SJSA1 (cell line): ENCODE measurements around the gene CDH10. TPM values are rescaled to one million over a fixed set of nuclear protein-coding genes. Genes with fewer than 3 reads are reported as not detected.

Experiments used
- DNase-seq, 2 experiments: peaks; one replicate each; pipeline ENCODE4 v3.0.0-alpha.2; 2015 to 2020; ENCODE audit warnings: low spot score in 2 of 2, low read depth in 1 of 2
- H3K27ac ChIP-seq: fragments of 250-450 bp; sonication (Bioruptor Pico); 2 replicates; pipeline ENCODE4 v1.5.1; 2020; ENCODE audit warnings: mild to moderate bottlenecking, moderate library complexity
- H3K27me3 ChIP-seq: fragments of 250-450 bp; sonication (Bioruptor Pico); replicated peaks from 2 replicates; pipeline ENCODE4 v1.5.1; 2020; ENCODE audit warnings: mild to moderate bottlenecking, moderate library complexity
- H3K36me3 ChIP-seq: fragments of 250-450 bp; sonication (Bioruptor Pico); 2 replicates; pipeline ENCODE4 v1.5.1; 2020; ENCODE audit warnings: mild to moderate bottlenecking
- H3K4me1 ChIP-seq: fragments of 250-450 bp; sonication (Bioruptor Pico); replicated peaks from 2 replicates; pipeline ENCODE4 v1.6.1; 2021; ENCODE audit warnings: mild to moderate bottlenecking
- H3K4me3 ChIP-seq: fragments of 250-450 bp; sonication (Bioruptor Pico); 2 replicates; pipeline ENCODE4 v1.5.1; 2020; ENCODE audit warnings: mild to moderate bottlenecking
- H3K9me3 ChIP-seq: fragments of 250-450 bp; sonication (Bioruptor Pico); replicated peaks from 2 replicates; pipeline ENCODE4 v1.5.1; 2020; ENCODE audit warnings: mild to moderate bottlenecking
- total RNA-seq: library from RNA; depleted of rRNA; stranded (reverse); fragments of >200 nt; shearing (Covaris generic); gene quantifications from 2 replicates; pipeline ENCODE4 v1.2.3, GENCODE V29; 2014

Gene CDH10
- total RNA-seq, 1 experiment from 2014 or later = not detected

- DNase-seq = no peak
Observed at GRCh38 chr5:24571302-24571701, 73.5 kb downstream of the CDH10 start.

GRCh38 chr5:24566933-24567332, 77.8 kb downstream of the CDH10 start:
- Histone ChIP-seq H3K36me3 (no peaks in the 10 kb centered on the region), H3K27ac (no peak overlapping the region), H3K9me3 (no peaks in the 10 kb centered on the region), H3K27me3 (no peaks in the 10 kb centered on the region), H3K4me3 (no peak overlapping the region), H3K4me1 (no peaks in the 10 kb centered on the region)
- no peak for DNase-seq

More at GRCh38 chr5:24571302-24571701, 73.5 kb downstream of the CDH10 start:
- H3K27ac ChIP-seq = no peak overlapping the region
- no peaks in the 10 kb centered on the region for H3K27me3 ChIP-seq
- no peak overlapping the region for H3K4me3 ChIP-seq
- no peaks in the 10 kb centered on the region for H3K4me1 ChIP-seq
- no peaks in the 10 kb centered on the region for H3K36me3 ChIP-seq
- no peaks in the 10 kb centered on the region for H3K9me3 ChIP-seq

GRCh38 chr5:24555229-24555628, 89.5 kb downstream of the CDH10 start:
- DNase-seq = no peak
- Histone ChIP-seq H3K9me3 (no peaks in the 10 kb centered on the region), H3K36me3 (no peaks in the 10 kb centered on the region), H3K27ac (no peak overlapping the region), H3K4me1 (no peaks in the 10 kb centered on the region), H3K27me3 (no peaks in the 10 kb centered on the region), H3K4me3 (no peak overlapping the region)

GRCh38 chr5:24547132-24547531, 97.6 kb downstream of the CDH10 start:
- Histone ChIP-seq H3K4me1 (no peaks in the 10 kb centered on the region), H3K4me3 (no peak overlapping the region), H3K27me3 (no peaks in the 10 kb centered on the region), H3K27ac (no peak overlapping the region), H3K36me3 (no peaks in the 10 kb centered on the region), H3K9me3 (no peaks in the 10 kb centered on the region)
- no peak for DNase-seq

GRCh38 chr5:24539613-24540012, 105.2 kb downstream of the CDH10 start:
- H3K4me3 ChIP-seq = no peak overlapping the region
- H3K9me3 ChIP-seq = no peaks in the 10 kb centered on the region
- H3K27me3 ChIP-seq = no peaks in the 10 kb centered on the region
- H3K27ac ChIP-seq = no peak overlapping the region
- DNase-seq = no peak
- no peaks in the 10 kb centered on the region for H3K36me3 ChIP-seq
- H3K4me1 ChIP-seq = no peaks in the 10 kb centered on the region

GRCh38 chr5:24538346-24538745, 106.4 kb downstream of the CDH10 start:
- Histone ChIP-seq H3K27ac (no peak overlapping the region), H3K27me3 (no peaks in the 10 kb centered on the region), H3K9me3 (no peaks in the 10 kb centered on the region), H3K4me3 (no peak overlapping the region), H3K4me1 (no peaks in the 10 kb centered on the region), H3K36me3 (no peaks in the 10 kb centered on the region)
- DNase-seq = no peak

- no peak overlapping the region for H3K4me3 ChIP-seq
- no peaks in the 10 kb centered on the region for H3K4me1 ChIP-seq
- no peaks in the 10 kb centered on the region for H3K27me3 ChIP-seq
- H3K36me3 ChIP-seq = no peaks in the 10 kb centered on the region
- no peaks in the 10 kb centered on the region for H3K9me3 ChIP-seq
- no peak for DNase-seq
- H3K27ac ChIP-seq = no peak overlapping the region
Observed at GRCh38 chr5:24535646-24536045, 109.1 kb downstream of the CDH10 start.

- H3K36me3 ChIP-seq = no peaks in the 10 kb centered on the region
- no peak for DNase-seq
- no peaks in the 10 kb centered on the region for H3K27me3 ChIP-seq
- H3K4me3 ChIP-seq = no peak overlapping the region
- no peaks in the 10 kb centered on the region for H3K4me1 ChIP-seq
- H3K27ac ChIP-seq = no peak overlapping the region
- H3K9me3 ChIP-seq = no peaks in the 10 kb centered on the region
Observed at GRCh38 chr5:24530906-24531305, 113.9 kb downstream of the CDH10 start.

GRCh38 chr5:24525414-24525813, 119.4 kb downstream of the CDH10 start:
- no peaks in the 10 kb centered on the region for H3K9me3 ChIP-seq
- no peaks in the 10 kb centered on the region for H3K27me3 ChIP-seq
- no peak overlapping the region for H3K4me3 ChIP-seq
- no peaks in the 10 kb centered on the region for H3K4me1 ChIP-seq
- H3K27ac ChIP-seq = no peak overlapping the region
- DNase-seq = no peak
- no peaks in the 10 kb centered on the region for H3K36me3 ChIP-seq

GRCh38 chr5:24512423-24512822, 132.4 kb downstream of the CDH10 start:
- no peak for DNase-seq
- no peaks in the 10 kb centered on the region for H3K4me1 ChIP-seq
- no peaks in the 10 kb centered on the region for H3K36me3 ChIP-seq
- H3K27me3 ChIP-seq = no peaks in the 10 kb centered on the region
- no peak overlapping the region for H3K4me3 ChIP-seq
- no peaks in the 10 kb centered on the region for H3K9me3 ChIP-seq
- no peak overlapping the region for H3K27ac ChIP-seq

GRCh38 chr5:24510523-24510988, 134.2 kb downstream of the CDH10 start:
- Histone ChIP-seq H3K4me1 (no peaks in the 10 kb centered on the region), H3K9me3 (no peaks in the 10 kb centered on the region), H3K4me3 (no peak overlapping the region), H3K27ac (no peak overlapping the region), H3K36me3 (no peaks in the 10 kb centered on the region), H3K27me3 (no peaks in the 10 kb centered on the region)
- no peak for DNase-seq

GRCh38 chr5:24509943-24510342, 134.8 kb downstream of the CDH10 start:
- H3K36me3 ChIP-seq = no peaks in the 10 kb centered on the region

GRCh38 chr5:24505258-24505657, 139.5 kb downstream of the CDH10 start:
- H3K27me3 ChIP-seq = no peaks in the 10 kb centered on the region
- H3K4me1 ChIP-seq = no peaks in the 10 kb centered on the region
- H3K27ac ChIP-seq = no peak overlapping the region
- no peaks in the 10 kb centered on the region for H3K36me3 ChIP-seq
- DNase-seq = no peak
- H3K4me3 ChIP-seq = no peak overlapping the region
- H3K9me3 ChIP-seq = no peaks in the 10 kb centered on the region

More at GRCh38 chr5:24509943-24510342, 134.8 kb downstream of the CDH10 start:
- H3K4me1 ChIP-seq = no peaks in the 10 kb centered on the region
- no peaks in the 10 kb centered on the region for H3K27me3 ChIP-seq
- DNase-seq = no peak
- H3K4me3 ChIP-seq = no peak overlapping the region
- H3K9me3 ChIP-seq = no peaks in the 10 kb centered on the region
- H3K27ac ChIP-seq = no peak overlapping the region

- Histone ChIP-seq H3K4me3 (no peak overlapping the region), H3K36me3 (no peaks in the 10 kb centered on the region), H3K27me3 (no peaks in the 10 kb centered on the region), H3K4me1 (no peaks in the 10 kb centered on the region), H3K27ac (no peak overlapping the region), H3K9me3 (no peaks in the 10 kb centered on the region)
- DNase-seq = no peak
Observed at GRCh38 chr5:24497591-24498157, 147.1 kb downstream of the CDH10 start.

- no peaks in the 10 kb centered on the region for H3K4me1 ChIP-seq
- DNase-seq = no peak
- no peak overlapping the region for H3K4me3 ChIP-seq
- H3K27me3 ChIP-seq = no peaks in the 10 kb centered on the region
- H3K36me3 ChIP-seq = no peaks in the 10 kb centered on the region
- H3K9me3 ChIP-seq = no peaks in the 10 kb centered on the region
- no peak overlapping the region for H3K27ac ChIP-seq
Observed at GRCh38 chr5:24497145-24497544, 147.6 kb downstream of the CDH10 start.
